ENCODE results near the gene FBXO38. TPM values are rescaled to one million over a fixed set of nuclear protein-coding genes. Genes with fewer than 3 reads are reported as not detected.

FBXO38 gene
- total RNA-seq, 2 experiments from 2014 or later = 37.6 to 49.5 TPM

GRCh38 chr5:148491793-148492184 lies 108.0 kb downstream of the FBXO38 start:
- Histone ChIP-seq H3K79me2 (ENCODE audit: insufficient read depth, low read depth, low read length) (no peaks in the 10 kb centered on the region), H3K27ac (ENCODE audit: low read depth, low read length, poor library complexity, severe bottlenecking) (no peak overlapping the region), H2AFZ (ENCODE audit: low read length) (no peak overlapping the region), H3K9me3 (ENCODE audit: low read length) (no peaks in the 10 kb centered on the region), H3K4me1 (ENCODE audit: insufficient read depth, low read length, poor library complexity, severe bottlenecking) (no peaks in the 10 kb centered on the region), H3K4me2 (ENCODE audit: low read length) (no peak overlapping the region), H3K36me3 (ENCODE audit: insufficient read depth, low read length) (no peaks in the 10 kb centered on the region), H3K9me2 (ENCODE audit: insufficient read depth, low read length) (no peaks in the 10 kb centered on the region), H3K4me3 (ENCODE audit: low read depth, low read length, poor library complexity, severe bottlenecking) (no peak overlapping the region), H4K20me1 (ENCODE audit: insufficient read depth, low read length) (no peaks in the 10 kb centered on the region)
- no peak for DNase-seq (ENCODE audit: low spot score)
- ChIA-PET CTCF (ENCODE audit: unreplicated experiment) (no interaction called here), POLR2A (no interaction called here)
- TF ChIP-seq, protein P1, sequence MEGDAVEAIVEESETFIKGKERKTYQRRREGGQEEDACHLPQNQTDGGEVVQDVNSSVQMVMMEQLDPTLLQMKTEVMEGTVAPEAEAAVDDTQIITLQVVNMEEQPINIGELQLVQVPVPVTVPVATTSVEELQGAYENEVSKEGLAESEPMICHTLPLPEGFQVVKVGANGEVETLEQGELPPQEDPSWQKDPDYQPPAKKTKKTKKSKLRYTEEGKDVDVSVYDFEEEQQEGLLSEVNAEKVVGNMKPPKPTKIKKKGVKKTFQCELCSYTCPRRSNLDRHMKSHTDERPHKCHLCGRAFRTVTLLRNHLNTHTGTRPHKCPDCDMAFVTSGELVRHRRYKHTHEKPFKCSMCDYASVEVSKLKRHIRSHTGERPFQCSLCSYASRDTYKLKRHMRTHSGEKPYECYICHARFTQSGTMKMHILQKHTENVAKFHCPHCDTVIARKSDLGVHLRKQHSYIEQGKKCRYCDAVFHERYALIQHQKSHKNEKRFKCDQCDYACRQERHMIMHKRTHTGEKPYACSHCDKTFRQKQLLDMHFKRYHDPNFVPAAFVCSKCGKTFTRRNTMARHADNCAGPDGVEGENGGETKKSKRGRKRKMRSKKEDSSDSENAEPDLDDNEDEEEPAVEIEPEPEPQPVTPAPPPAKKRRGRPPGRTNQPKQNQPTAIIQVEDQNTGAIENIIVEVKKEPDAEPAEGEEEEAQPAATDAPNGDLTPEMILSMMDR (conservative IDR thresholded peaks at IDR 0.05; ENCODE audit: low read length) = no peak
- no peak for TF ChIP-seq EZH2phosphoT487 (IDR thresholded peaks at IDR 0.05; ENCODE audit: borderline replicate concordance, low read depth, low read length)
- intact Hi-C loops (cut with micrococcal nuclease; ENCODE audit: unreplicated experiment) = no loop called here
- BruUV-seq (replicated peaks) = no TSS peak

DNA sequence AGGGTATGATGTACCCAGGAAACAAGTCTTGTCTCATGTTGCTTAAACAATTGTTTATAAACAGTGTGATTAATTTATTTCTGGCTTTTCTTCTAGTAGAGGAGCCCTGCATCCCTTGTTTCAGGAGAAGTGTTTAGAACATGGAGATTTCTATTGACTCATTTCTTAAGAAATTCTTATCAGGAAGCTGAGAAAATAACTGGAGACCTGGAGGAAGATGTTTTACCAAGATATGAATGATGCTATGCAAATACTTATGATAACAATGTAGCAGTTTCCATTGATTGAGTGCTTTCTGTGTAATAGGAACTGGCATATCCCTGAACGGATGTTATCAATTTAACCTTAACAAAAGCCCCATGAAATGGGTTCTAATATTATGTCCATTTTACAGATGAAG lies 108.6 kb downstream of the FBXO38 start:
- Histone ChIP-seq H2AFZ (ENCODE audit: low read length) (no peak overlapping the region), H3K4me2 (ENCODE audit: low read length) (no peak overlapping the region), H3K27ac (ENCODE audit: low read depth, low read length, poor library complexity, severe bottlenecking) (no peak overlapping the region), H3K9me3 (ENCODE audit: low read length) (no peaks in the 10 kb centered on the region), H3K4me3 (ENCODE audit: low read depth, low read length, poor library complexity, severe bottlenecking) (no peak overlapping the region), H4K20me1 (ENCODE audit: insufficient read depth, low read length) (no peaks in the 10 kb centered on the region), H3K36me3 (ENCODE audit: insufficient read depth, low read length) (no peaks in the 10 kb centered on the region), H3K9me2 (ENCODE audit: insufficient read depth, low read length) (no peaks in the 10 kb centered on the region), H3K79me2 (ENCODE audit: insufficient read depth, low read depth, low read length) (no peaks in the 10 kb centered on the region), H3K4me1 (ENCODE audit: insufficient read depth, low read length, poor library complexity, severe bottlenecking) (no peaks in the 10 kb centered on the region)
- intact Hi-C loops (cut with micrococcal nuclease; ENCODE audit: unreplicated experiment) = no loop called here
- TF ChIP-seq, protein P1 (conservative IDR thresholded peaks at IDR 0.05; ENCODE audit: low read length) = no peak
- TF ChIP-seq EZH2phosphoT487 (IDR thresholded peaks at IDR 0.05; ENCODE audit: borderline replicate concordance, low read depth, low read length) = no peak
- CTCF ChIA-PET (ENCODE audit: unreplicated experiment) = no interaction called here
- POLR2A ChIA-PET = no interaction called here
- DNase-seq (ENCODE audit: low spot score) = no peak
- BruUV-seq (replicated peaks) = no TSS peak

Small RNA genes lying within 50 kb of the gene (small RNA-seq; reads per million reads assigned to genes)
- gene RF00017 = not detected

Other genes with a start within 250 kb of the FBXO38 start
- not detected in 2 replicates for gene SPINK14, start 215.4 kb upstream of the FBXO38 start, total RNA-seq (2014; rRNA removed; shearing (Covaris generic))
- gene SPINK14, start 215.4 kb upstream of the FBXO38 start, total RNA-seq (2022) = not detected in 2 replicates
- not detected in 2 replicates for gene SPINK6, start 180.9 kb upstream of the FBXO38 start, total RNA-seq (2014; rRNA removed; shearing (Covaris generic))
- gene SPINK6, start 180.9 kb upstream of the FBXO38 start, total RNA-seq (2022) = not detected in 2 replicates
- not detected in 2 replicates for gene MARCOL, start 145.4 kb upstream of the FBXO38 start, total RNA-seq (2014; rRNA removed; shearing (Covaris generic))
- gene MARCOL, start 145.4 kb upstream of the FBXO38 start, total RNA-seq (2022) = not detected in 2 replicates
- gene SPINK13, start 115.2 kb upstream of the FBXO38 start, total RNA-seq (2014; rRNA removed; shearing (Covaris generic)) = not detected in 2 replicates
- gene SPINK13, start 115.2 kb upstream of the FBXO38 start, total RNA-seq (2022) = not detected in 2 replicates
- gene SPINK7, start 71.5 kb upstream of the FBXO38 start, total RNA-seq (2014; rRNA removed; shearing (Covaris generic)) = not detected in 2 replicates
- not detected in 2 replicates for gene SPINK7, start 71.5 kb upstream of the FBXO38 start, total RNA-seq (2022)
- not detected in 2 replicates for gene SPINK9, start 48.4 kb upstream of the FBXO38 start, total RNA-seq (2014; rRNA removed; shearing (Covaris generic))
- not detected in 2 replicates for gene SPINK9, start 48.4 kb upstream of the FBXO38 start, total RNA-seq (2022)